Islet precursor cell (in vitro differentiated cells): ENCODE data around the gene AKNAD1.
"Not testable (repeated sequence)": the region's sequence is repeated elsewhere in the genome, so short reads cannot be mapped to it uniquely, and the experiment has no call there.

Source experiments
- DNase-seq: peaks from one replicate; pipeline ENCODE4 v3.0.0-alpha.2; 2018

The AKNAD1 gene

GRCh38 chr1:108856994-108857393, at the start of gene AKNAD1:
AKNAD1 (minus strand) TSS chr1:108857094; CDS start chr1:108852664, 4,430 bp downstream.
- no peak for DNase-seq

- DNase-seq, result no peak
Measured at GRCh38 chr1:108901106-108901505, 44.2 kb upstream of the AKNAD1 start.

- DNase-seq, result no peak
Measured at GRCh38 chr1:108897865-108898720, 41.2 kb upstream of the AKNAD1 start.

GRCh38 chr1:108896146-108897145, 39.6 kb upstream of the AKNAD1 start:
- DNase-seq, result no peak

GRCh38 chr1:108893141-108893530, 36.2 kb upstream of the AKNAD1 start:
- no peak for DNase-seq

GRCh38 chr1:108892356-108893140, 35.7 kb upstream of the AKNAD1 start:
- no peak for DNase-seq

- no peak for DNase-seq
Measured at GRCh38 chr1:108889706-108890384, 33.0 kb upstream of the AKNAD1 start.

GRCh38 chr1:108889006-108889645, 32.2 kb upstream of the AKNAD1 start:
- DNase-seq, result not testable (repeated sequence)

GRCh38 chr1:108886292-108886691, 29.4 kb upstream of the AKNAD1 start:
- DNase-seq, result no peak

- no peak for DNase-seq
Measured at GRCh38 chr1:108884968-108885367, 28.1 kb upstream of the AKNAD1 start.

- no peak for DNase-seq
Measured at GRCh38 chr1:108882837-108883236, 25.9 kb upstream of the AKNAD1 start.

- no peak for DNase-seq
Measured at GRCh38 chr1:108881369-108881768, 24.5 kb upstream of the AKNAD1 start.

- DNase-seq, result no peak
Measured at GRCh38 chr1:108880850-108881249, 24.0 kb upstream of the AKNAD1 start.

- DNase-seq, result no peak
Measured at GRCh38 chr1:108878678-108879077, 21.8 kb upstream of the AKNAD1 start.

- no peak for DNase-seq
Measured at GRCh38 chr1:108878160-108878469, 21.2 kb upstream of the AKNAD1 start.

GRCh38 chr1:108877348-108878159, 20.7 kb upstream of the AKNAD1 start:
- DNase-seq, result no peak

GRCh38 chr1:108871050-108871724, 14.3 kb upstream of the AKNAD1 start:
- no peak for DNase-seq

GRCh38 chr1:108865316-108865910, 8.5 kb upstream of the AKNAD1 start:
- no peak for DNase-seq

- DNase-seq, result no peak
Measured at GRCh38 chr1:108863984-108864383, 7.1 kb upstream of the AKNAD1 start.
